Left lung (tissue), 14 donors: ENCODE measurements around the gene POU2AF2. TPM values are rescaled to one million over a fixed set of nuclear protein-coding genes. Genes with fewer than 3 reads are reported as not detected.

Experiments used
- ATAC-seq: fragments of 200-7000 bp; cut with Tn5 transposase; one replicate; pipeline ENCODE4 v1.9.1; 2020; ENCODE audit warnings: moderate library complexity
- DNase-seq, 4 donors: peaks; one replicate each; pipeline ENCODE4 v3.0.0-alpha.2; 2013 to 2020
- H3K27ac ChIP-seq, 2 donors: fragments of 200-600 bp; sonication (generic) in 1 of 2; one replicate each; pipeline versions ENCODE4 v1.5.0 to v1.8.0; 2020 to 2021
- H3K27me3 ChIP-seq, 2 donors: fragments of 200-600 bp; sonication (generic) in 1 of 2; one replicate each; pipeline versions ENCODE4 v1.5.0 to v1.8.0; 2020 to 2021
- H3K36me3 ChIP-seq, 2 donors: fragments of 200-600 bp; sonication (generic) in 1 of 2; one replicate each; pipeline versions ENCODE4 v1.5.0 to v1.8.0; 2020 to 2021
- H3K4me1 ChIP-seq, 2 donors: fragments of 200-600 bp; one replicate each; pipeline ENCODE4 v1.8.0; 2021
- H3K4me3 ChIP-seq, 2 donors: fragments of 200-600 bp; sonication (generic) in 1 of 2; one replicate each; pipeline versions ENCODE4 v1.5.0 to v1.8.0; 2020 to 2021; ENCODE audit warnings: mild to moderate bottlenecking in 1 of 2
- H3K9me3 ChIP-seq, 2 donors: fragments of 200-600 bp; sonication (generic) in 1 of 2; one replicate each; pipeline versions ENCODE4 v1.5.0 to v1.8.0; 2020 to 2021
- intact Hi-C, 2 donors: fragments of 100-400 bp; cut with DNase I; formaldehyde crosslinking; loops; one replicate each; pipeline versions ENCODE4 v1.11.2 to v1.14.2; 2022
- long read RNA-seq, 12 donors: library from polyadenylated mRNA in 2 of 12; unstranded in 2 of 12; transcript quantifications; one replicate each; pipeline ENCODE4 v2.0.0 and lab custom pipeline, GENCODE V29; 2019 to 2026
- polyA plus RNA-seq, 6 donors: library from polyadenylated mRNA; unstranded; fragments of 120-200 nt; gene quantifications; one replicate each; pipeline ENCODE4 v1.2.1, GENCODE V29; 2013; ENCODE audit not compliant: insufficient read length in 6 of 6
- total RNA-seq, 2 donors: library from RNA; stranded (reverse); fragmentation: NEBNext Ultra II Directional; extraction: Animal tissue kit (Norgen Biotek cat#: 25700); gene quantifications; one replicate each; pipeline ENCODE4 v1.2.1, GENCODE V29; 2021
- TF ChIP-seq, protein P1 (sequence below), 2 donors: fragments of 200-600 bp; sonication (generic) in 1 of 2; IDR thresholded peaks; one replicate each; pipeline versions ENCODE4 v1.5.0 to v1.8.0; 2021; ENCODE audit warnings: antibody characterized with exemption in 2 of 2
- donor health status: DM: no; HTN: yes; CAD: no.
- donor health status: DM: no; HTN: no; CAD: no.

POU2AF2 gene, protein sequence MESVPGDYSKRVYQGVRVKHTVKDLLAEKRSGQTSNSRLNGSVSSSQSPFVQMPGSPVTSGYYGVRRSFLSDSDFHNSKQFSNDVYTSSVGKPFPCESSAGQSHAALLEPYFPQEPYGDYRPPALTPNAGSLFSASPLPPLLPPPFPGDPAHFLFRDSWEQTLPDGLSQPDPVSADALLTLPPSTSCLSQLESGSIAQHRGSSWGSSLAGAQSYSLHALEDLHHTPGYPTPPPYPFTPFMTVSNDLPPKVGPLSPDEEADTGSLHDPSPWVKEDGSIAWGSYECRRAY
- not detected for total RNA-seq
- polyA plus RNA-seq, result under 1 TPM; 0.13 to 0.35 (median 0.21) TPM
- long read RNA-seq, donor 1, result 0 reads
- long read RNA-seq, donor 2, result 0 reads
- long read RNA-seq, donor 3, result 0 reads
- long read RNA-seq, donor 4, result 0 reads
- long read RNA-seq, donor 5, result 0 reads
- long read RNA-seq, donor 6, result 0 reads
- long read RNA-seq, donor 7, result 0 reads
- long read RNA-seq, donor 8, result 0 reads
- long read RNA-seq, donor 9, result 0 reads
- long read RNA-seq, donor 10, result 0 reads
- long read RNA-seq, donor 11, result 0 reads
- long read RNA-seq, donor 12, result 0 reads

DNA sequence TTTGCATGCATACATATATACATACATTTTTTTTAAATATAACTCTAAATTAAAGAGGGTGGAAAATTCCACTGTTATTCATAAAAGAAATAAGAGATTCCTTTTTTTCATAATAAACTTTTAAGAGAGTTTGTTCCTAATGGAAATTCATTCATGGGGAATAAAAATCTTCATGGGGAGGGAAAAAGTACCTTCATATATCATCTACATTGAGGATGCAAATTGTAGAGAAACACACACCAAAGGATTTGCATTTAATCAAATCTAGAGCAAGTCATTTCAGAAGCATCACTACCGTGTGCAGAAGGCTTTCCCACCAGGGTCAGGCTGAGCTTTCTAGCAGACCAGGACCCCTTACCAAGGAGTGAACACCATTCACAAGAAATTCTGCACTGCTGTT is at the start of gene POU2AF2:
POU2AF2 (plus strand) TSS at position 301 of the 400 bp plus-strand sequence. CDS start 129 bp downstream, outside the sequence.
- H3K4me1 ChIP-seq, result no peaks in the 10 kb centered on the region
- no peaks in the 10 kb centered on the region for H3K9me3 ChIP-seq
- no peaks in the 10 kb centered on the region for H3K36me3 ChIP-seq
- no peak within 1 kb of the TSS for H3K27ac ChIP-seq
- TF ChIP-seq, protein P1, sequence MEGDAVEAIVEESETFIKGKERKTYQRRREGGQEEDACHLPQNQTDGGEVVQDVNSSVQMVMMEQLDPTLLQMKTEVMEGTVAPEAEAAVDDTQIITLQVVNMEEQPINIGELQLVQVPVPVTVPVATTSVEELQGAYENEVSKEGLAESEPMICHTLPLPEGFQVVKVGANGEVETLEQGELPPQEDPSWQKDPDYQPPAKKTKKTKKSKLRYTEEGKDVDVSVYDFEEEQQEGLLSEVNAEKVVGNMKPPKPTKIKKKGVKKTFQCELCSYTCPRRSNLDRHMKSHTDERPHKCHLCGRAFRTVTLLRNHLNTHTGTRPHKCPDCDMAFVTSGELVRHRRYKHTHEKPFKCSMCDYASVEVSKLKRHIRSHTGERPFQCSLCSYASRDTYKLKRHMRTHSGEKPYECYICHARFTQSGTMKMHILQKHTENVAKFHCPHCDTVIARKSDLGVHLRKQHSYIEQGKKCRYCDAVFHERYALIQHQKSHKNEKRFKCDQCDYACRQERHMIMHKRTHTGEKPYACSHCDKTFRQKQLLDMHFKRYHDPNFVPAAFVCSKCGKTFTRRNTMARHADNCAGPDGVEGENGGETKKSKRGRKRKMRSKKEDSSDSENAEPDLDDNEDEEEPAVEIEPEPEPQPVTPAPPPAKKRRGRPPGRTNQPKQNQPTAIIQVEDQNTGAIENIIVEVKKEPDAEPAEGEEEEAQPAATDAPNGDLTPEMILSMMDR (IDR thresholded peaks at IDR 0.05), result no peak
- intact Hi-C loops, result no loop called here
- peaks cover 0 to 4% of the 10 kb centered on the region in 2 donors for H3K27me3 ChIP-seq
- DNase-seq, result no peak
- no peak for ATAC-seq
- H3K4me3 ChIP-seq, result no peak within 1 kb of the TSS

DNA sequence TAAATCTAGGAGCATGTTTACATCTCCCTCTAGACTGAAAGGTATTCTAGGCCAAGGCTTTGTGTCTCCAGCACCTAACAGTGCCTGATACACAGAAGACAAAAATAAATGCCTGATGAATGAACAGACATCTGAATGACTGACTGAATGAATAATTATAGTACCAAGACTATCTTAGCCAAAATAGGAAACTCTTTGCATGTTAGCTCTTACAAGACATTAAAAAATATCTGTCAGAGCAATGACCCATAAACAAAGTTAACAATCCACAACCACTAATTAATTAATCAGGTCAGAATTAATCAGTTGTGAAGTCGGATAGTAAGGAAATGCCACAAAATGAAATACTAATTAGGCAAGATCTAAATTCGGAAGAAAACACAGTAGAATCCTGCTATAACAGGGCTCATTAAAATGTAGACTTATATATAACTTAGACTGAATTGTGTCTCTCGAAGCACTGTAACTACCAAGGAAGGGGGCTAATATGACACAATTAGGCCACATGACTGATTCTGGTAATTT is 45.5 kb upstream of the POU2AF2 start:
- no peaks in the 10 kb centered on the region for H3K9me3 ChIP-seq
- intact Hi-C loops, result no loop called here
- TF ChIP-seq, protein P1 (IDR thresholded peaks at IDR 0.05), result no peak
- ATAC-seq (no peak), DNase-seq (no peak)
- no peaks in the 10 kb centered on the region for H3K36me3 ChIP-seq
- H3K4me3 ChIP-seq, result no peak overlapping the region
- no peak overlapping the region for H3K27ac ChIP-seq
- H3K27me3 ChIP-seq, result no peaks in the 10 kb centered on the region
- no peaks in the 10 kb centered on the region for H3K4me1 ChIP-seq

DNA sequence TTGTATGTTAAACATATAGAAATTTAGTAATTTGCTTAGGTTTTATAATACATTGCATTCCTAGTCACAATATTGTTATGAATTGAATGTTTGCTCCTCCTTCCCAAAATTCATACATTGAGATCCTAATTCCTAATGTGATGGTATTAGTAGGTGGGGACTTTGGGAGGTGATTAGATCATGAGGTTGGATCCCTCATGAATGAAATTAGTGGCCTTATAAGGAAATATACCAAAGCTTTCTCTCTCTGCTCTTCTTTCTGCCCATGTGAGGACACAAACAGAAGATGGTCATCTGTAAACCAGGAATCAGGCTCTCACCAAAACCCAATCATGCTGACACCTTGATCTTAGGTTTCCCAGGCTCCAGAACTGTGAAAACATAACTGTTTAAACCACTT is 41.3 kb upstream of the POU2AF2 start:
- H3K27me3 ChIP-seq, result no peaks in the 10 kb centered on the region
- no peak for ATAC-seq
- peaks cover 0 to 2% of the 10 kb centered on the region in 2 donors for H3K4me1 ChIP-seq
- intact Hi-C loops, result no loop called here
- H3K36me3 ChIP-seq, result no peaks in the 10 kb centered on the region
- no peak overlapping the region for H3K4me3 ChIP-seq
- no peaks in the 10 kb centered on the region for H3K9me3 ChIP-seq
- TF ChIP-seq, protein P1 (IDR thresholded peaks at IDR 0.05), result no peak
- no peak for DNase-seq
- H3K27ac ChIP-seq, result no peak overlapping the region

DNA sequence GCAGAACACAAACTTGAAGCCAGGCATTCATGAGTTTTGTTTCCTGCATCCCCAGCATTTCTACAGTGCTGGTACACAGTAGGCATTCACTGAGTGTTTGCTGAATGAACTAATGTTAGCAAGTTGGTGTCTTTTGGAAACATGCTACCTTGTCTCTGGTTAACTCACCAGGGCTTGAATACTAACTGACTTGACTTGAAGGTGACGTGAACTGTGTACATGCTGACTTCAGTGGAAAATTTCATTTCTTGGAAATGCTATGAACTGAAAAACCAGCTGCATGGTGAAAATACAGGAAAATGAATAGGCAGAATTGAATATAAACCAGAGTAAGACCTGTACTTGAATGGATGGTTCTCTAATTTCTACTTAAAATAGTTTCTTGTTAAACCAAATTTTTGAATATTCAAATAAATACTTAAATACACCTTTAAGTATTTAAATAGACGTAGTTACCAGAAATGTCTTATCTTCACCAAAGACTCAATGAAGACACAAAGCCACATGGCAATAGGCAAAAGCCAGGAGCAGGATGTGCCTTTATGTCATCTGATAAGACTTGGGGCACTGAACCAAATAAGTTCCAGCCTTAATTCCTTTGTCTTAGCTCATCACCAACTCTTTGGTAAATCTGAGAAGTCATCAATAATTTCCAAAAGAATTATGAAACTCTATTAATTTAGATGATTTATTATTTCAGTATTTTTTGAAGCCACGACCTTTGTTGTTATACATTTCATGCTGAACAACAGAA is 39.7 kb upstream of the POU2AF2 start:
- TF ChIP-seq, protein P1 (IDR thresholded peaks at IDR 0.05), result no peak
- H3K4me1 ChIP-seq, result peaks cover 0 to 2% of the 10 kb centered on the region in 2 donors
- H3K4me3 ChIP-seq, result no peak overlapping the region
- no peak for ATAC-seq
- no peaks in the 10 kb centered on the region for H3K9me3 ChIP-seq
- no peak overlapping the region for H3K27ac ChIP-seq
- no peaks in the 10 kb centered on the region for H3K27me3 ChIP-seq
- intact Hi-C loops, result no loop called here
- DNase-seq, result no peak
- H3K36me3 ChIP-seq, result no peaks in the 10 kb centered on the region
